Measurements from ENCODE around the gene CTU2. TPM values are rescaled to one million over a fixed set of nuclear protein-coding genes. Genes with fewer than 3 reads are reported as not detected.

Gene CTU2
- total and polyA plus RNA-seq, 10 of the 15 experiments (the other 5 are each of a cell fraction or from before 2014, with no cell fraction given): 0.32 to 44.5 (median 18.2) TPM

- TF ChIP-seq ATF3 (IDR thresholded peaks at IDR 0.05; ENCODE audit: borderline replicate concordance, extremely low read depth, low read depth, low read length) (no peak), SKIL (IDR thresholded peaks at IDR 0.05; ENCODE audit: low read depth, poor library complexity, severe bottlenecking) (no peak), HDGF (IDR thresholded peaks at IDR 0.05) (no peak), NRF1 (conservative IDR thresholded peaks at IDR 0.05; ENCODE audit: low read depth, low read length) (no peak), SUZ12 (IDR thresholded peaks at IDR 0.05; ENCODE audit: unreplicated experiment) (no peak), KLF5 (IDR thresholded peaks at IDR 0.05; ENCODE audit: partially characterized antibody) (no peak), HSF1 (IDR thresholded peaks at IDR 0.05; ENCODE audit: low read depth, low read length) (no peak), RB1 (IDR thresholded peaks at IDR 0.05; ENCODE audit: borderline replicate concordance) (no peak; the same call in 1 of the 2 replicates), TCF7 (IDR thresholded peaks at IDR 0.05; ENCODE audit: borderline replicate concordance) (no peak), SIX5 (IDR thresholded peaks at IDR 0.05; ENCODE audit: low read depth, low read length, severe bottlenecking) (no peak), BHLHE40 (IDR thresholded peaks at IDR 0.05; ENCODE audit: borderline replicate concordance in 1 of 2, low read depth in 2 of 2, low read length in 1 of 2) (peak in 1 of 2 experiments; percentile 57; a peak in 1 of 4 replicates), EED (IDR thresholded peaks at IDR 0.05; ENCODE audit: low read depth) (no peak), ZNF687 (IDR thresholded peaks at IDR 0.05) (peak; percentile 55; the same call in 1 of the 2 replicates), MTA2 (IDR thresholded peaks at IDR 0.05; ENCODE audit: low read depth) (no peak), NFXL1 (IDR thresholded peaks at IDR 0.05; ENCODE audit: borderline replicate concordance) (no peak), ZNF24 (IDR thresholded peaks at IDR 0.05) (no peak), RFX5 (IDR thresholded peaks at IDR 0.05; ENCODE audit: low read depth, low read length) (no peak), BCLAF1 (IDR thresholded peaks at IDR 0.05) (no peak)
These were observed 19.7 kb upstream of the CTU2 start, which contains the start of gene SNAI3 (continued) for GRCh38 chr16:88686439-88687253.

Measured in GM12878 (cell line).